Measurements from ENCODE around the gene MAGEA9. TPM values are rescaled to one million over a fixed set of nuclear protein-coding genes. Genes with fewer than 3 reads are reported as not detected.
"Not testable (repeated sequence)": the region's sequence is repeated elsewhere in the genome, so short reads cannot be mapped to it uniquely, and the experiment has no call there.

MAGEA9 gene
- total RNA-seq, 1 donor from 2014 or later: not detected

GRCh38 chrX:149829751-149830191 lies 48.0 kb downstream of the MAGEA9 start:
- H3K27me3 Mint-ChIP-seq (ENCODE audit: low read depth): no peaks in the 10 kb centered on the region
- peaks cover 27% of the 10 kb centered on the region for H3K4me1 Mint-ChIP-seq (ENCODE audit: low read depth)
- H3K9me3 Mint-ChIP-seq: no peaks in the 10 kb centered on the region
- intact Hi-C loops (cut with micrococcal nuclease): loop anchor here (10.0 kb wide), 1 partner anchor 75 kb away; no protein-coding TSS in a partner anchor
- peak overlapping the region; percentile 66 for H3K4me3 Mint-ChIP-seq (ENCODE audit: low read depth)
- no peak for DNase-seq (ENCODE audit: low spot score)
- H3K36me3 Mint-ChIP-seq (ENCODE audit: low read depth): no peaks in the 10 kb centered on the region
- H3K27ac Mint-ChIP-seq: peak overlapping the region; percentile 86

GRCh38 chrX:149830192-149830873 lies 48.6 kb downstream of the MAGEA9 start:
- H3K36me3 Mint-ChIP-seq (ENCODE audit: low read depth): no peaks in the 10 kb centered on the region
- intact Hi-C loops (cut with micrococcal nuclease): loop anchor here (10.0 kb wide), 1 partner anchor 74 kb away; no protein-coding TSS in a partner anchor
- peak overlapping the region; percentile 66 for H3K4me3 Mint-ChIP-seq (ENCODE audit: low read depth)
- DNase-seq (ENCODE audit: low spot score): peak; percentile 9
- no peaks in the 10 kb centered on the region for H3K9me3 Mint-ChIP-seq
- H3K27ac Mint-ChIP-seq: peak overlapping the region; percentile 86
- peaks cover 28% of the 10 kb centered on the region for H3K4me1 Mint-ChIP-seq (ENCODE audit: low read depth)
- H3K27me3 Mint-ChIP-seq (ENCODE audit: low read depth): no peaks in the 10 kb centered on the region

GRCh38 chrX:149831473-149831872 lies 49.7 kb downstream of the MAGEA9 start:
- Mint-ChIP-seq H3K4me3 (ENCODE audit: low read depth) (no peak overlapping the region), H3K4me1 (ENCODE audit: low read depth) (peaks cover 25% of the 10 kb centered on the region), H3K27me3 (ENCODE audit: low read depth) (no peaks in the 10 kb centered on the region), H3K27ac (no peak overlapping the region), H3K9me3 (no peaks in the 10 kb centered on the region), H3K36me3 (ENCODE audit: low read depth) (no peaks in the 10 kb centered on the region)
- no peak for DNase-seq (ENCODE audit: low spot score)
- intact Hi-C loops (cut with micrococcal nuclease): loop anchor here (10.0 kb wide), 1 partner anchor 73 kb away; no protein-coding TSS in a partner anchor

GRCh38 chrX:149836728-149837127 lies 55.0 kb downstream of the MAGEA9 start:
- H3K9me3 Mint-ChIP-seq; H3K4me1 Mint-ChIP-seq (ENCODE audit: low read depth); H3K36me3 Mint-ChIP-seq (ENCODE audit: low read depth); H3K27me3 Mint-ChIP-seq (ENCODE audit: low read depth); H3K4me3 Mint-ChIP-seq (ENCODE audit: low read depth); H3K27ac Mint-ChIP-seq; DNase-seq (ENCODE audit: low spot score): not testable (repeated sequence)
- intact Hi-C loops (cut with micrococcal nuclease): loop anchor here (10.0 kb wide), 1 partner anchor 68 kb away; no protein-coding TSS in a partner anchor

- no peak for DNase-seq (ENCODE audit: low spot score)
- H3K27ac Mint-ChIP-seq: no peak overlapping the region
- no peaks in the 10 kb centered on the region for H3K36me3 Mint-ChIP-seq (ENCODE audit: low read depth)
- peaks cover 4% of the 10 kb centered on the region for H3K4me1 Mint-ChIP-seq (ENCODE audit: low read depth)
- H3K9me3 Mint-ChIP-seq: no peaks in the 10 kb centered on the region
- H3K27me3 Mint-ChIP-seq (ENCODE audit: low read depth): peaks cover 1% of the 10 kb centered on the region
- H3K4me3 Mint-ChIP-seq (ENCODE audit: low read depth): no peak overlapping the region
- intact Hi-C loops (cut with micrococcal nuclease): loop anchor here (10.0 kb wide), 1 partner anchor 68 kb away; no protein-coding TSS in a partner anchor
These were observed 55.4 kb downstream of the MAGEA9 start for GRCh38 chrX:149837167-149837566.

Other genes with a start within 250 kb of the MAGEA9 start
- gene EOLA1, start 240.9 kb upstream of the MAGEA9 start, total RNA-seq: 25.2 and 28.9 TPM in 2 replicates
- gene HSFX3, start 232.0 kb upstream of the MAGEA9 start, total RNA-seq: 0.27 TPM in 1 of 2 replicates, not detected in the other
- gene MAGEA9B, start 194.5 kb upstream of the MAGEA9 start, total RNA-seq: not detected in 2 replicates
- gene HSFX2, start 186.6 kb upstream of the MAGEA9 start, total RNA-seq: 0.23 TPM in 1 of 2 replicates, not detected in the other
- gene TMEM185A, start 150.1 kb upstream of the MAGEA9 start, total RNA-seq: 16.1 and 17.2 TPM in 2 replicates
- not detected in 2 replicates for gene MAGEA11, start 69.9 kb upstream of the MAGEA9 start, total RNA-seq
- 0.57 and 1.2 TPM in 2 replicates for gene HSFX1, start 7.9 kb upstream of the MAGEA9 start, total RNA-seq
- gene MAGEA8, start 99.3 kb downstream of the MAGEA9 start, total RNA-seq: not detected in 2 replicates
- not detected in 2 replicates for gene HSFX4, start 147.6 kb downstream of the MAGEA9 start, total RNA-seq
- 45.1 and 45.2 TPM in 2 replicates for gene EOLA2, start 156.6 kb downstream of the MAGEA9 start, total RNA-seq